GM21367 (cell line): ENCODE results near the gene CFAP74.

Experiments used
- ATAC-seq: cut with Tn5 transposase; IDR thresholded peaks from one replicate; pipeline ENCODE4 v1.9.1; 2021; ENCODE audit not compliant: unreplicated experiment

Gene CFAP74

DNA sequence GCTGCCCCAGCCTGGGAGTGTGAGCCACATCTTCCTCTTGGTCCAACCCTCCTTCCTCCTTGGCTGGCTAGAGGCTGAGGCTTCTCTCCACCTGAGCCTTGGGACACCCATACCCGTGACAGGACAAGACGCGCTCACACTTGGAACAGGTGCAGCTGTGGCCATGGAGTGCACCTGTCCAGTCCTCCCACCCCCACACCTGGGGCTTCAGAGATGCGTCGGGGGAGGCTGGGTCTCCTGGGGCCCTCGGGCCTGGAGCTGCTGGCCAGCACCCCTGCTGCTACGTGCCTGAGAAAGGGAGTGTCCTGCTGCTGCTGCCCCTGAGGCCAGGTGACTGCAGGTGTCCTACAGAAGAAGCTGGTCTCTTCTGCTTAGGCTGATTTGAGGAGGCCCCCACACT is 47.5 kb downstream of the CFAP74 start:
- no peak for ATAC-seq

DNA sequence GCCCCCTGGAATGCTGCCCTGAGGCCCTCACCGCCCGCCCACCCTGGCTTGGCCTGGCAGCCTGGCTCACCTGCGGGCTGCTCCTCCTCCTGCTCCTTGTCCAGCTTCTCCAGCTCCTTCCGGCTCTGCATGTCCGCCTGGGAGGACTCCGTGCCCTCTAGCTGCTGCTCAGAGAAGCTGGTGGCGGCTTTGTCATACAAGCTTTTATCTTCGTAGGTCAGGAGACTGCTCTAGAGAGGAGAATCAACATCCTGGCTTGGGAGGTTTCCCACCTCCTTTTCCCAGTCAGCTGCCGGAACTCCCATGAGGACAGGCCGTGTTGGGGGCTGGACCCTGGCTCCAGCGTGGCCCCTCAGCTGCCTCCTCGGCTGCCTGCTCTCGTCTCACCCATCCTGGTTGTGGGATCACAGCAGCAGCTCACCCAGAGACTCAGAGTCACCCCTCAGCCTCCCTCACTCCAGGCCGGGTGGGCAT is 47.9 kb downstream of the CFAP74 start:
- no peak for ATAC-seq

DNA sequence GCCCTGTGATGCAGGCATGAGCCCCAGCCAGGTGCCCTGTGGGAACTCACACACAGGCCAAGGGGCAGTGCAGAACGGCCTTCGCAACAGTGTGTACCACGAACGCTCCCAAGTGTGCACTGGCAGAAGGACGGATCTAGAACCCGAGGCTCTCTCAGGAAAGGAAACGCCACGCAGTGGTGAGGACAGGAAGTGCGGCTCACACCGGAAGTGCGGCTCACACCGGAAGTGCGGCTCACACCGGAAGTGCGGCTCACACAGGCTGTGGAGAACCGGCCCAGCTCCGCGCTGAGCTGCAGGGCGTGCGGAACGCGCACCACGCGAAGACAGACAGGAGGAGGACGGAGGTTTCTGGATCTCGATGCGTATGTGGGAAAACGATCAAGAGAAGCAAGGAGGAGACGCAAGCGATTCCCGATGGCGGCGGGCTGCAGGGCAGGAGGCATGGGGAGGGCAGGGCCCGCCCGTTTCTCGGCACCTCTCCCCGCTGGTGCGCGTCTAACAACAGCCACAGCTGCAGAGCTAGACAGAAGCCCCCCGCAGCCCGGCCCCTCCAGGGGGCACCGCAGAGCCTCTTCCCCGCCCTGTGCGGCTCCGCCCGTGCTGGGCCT is 48.6 kb downstream of the CFAP74 start:
- ATAC-seq: no peak

DNA sequence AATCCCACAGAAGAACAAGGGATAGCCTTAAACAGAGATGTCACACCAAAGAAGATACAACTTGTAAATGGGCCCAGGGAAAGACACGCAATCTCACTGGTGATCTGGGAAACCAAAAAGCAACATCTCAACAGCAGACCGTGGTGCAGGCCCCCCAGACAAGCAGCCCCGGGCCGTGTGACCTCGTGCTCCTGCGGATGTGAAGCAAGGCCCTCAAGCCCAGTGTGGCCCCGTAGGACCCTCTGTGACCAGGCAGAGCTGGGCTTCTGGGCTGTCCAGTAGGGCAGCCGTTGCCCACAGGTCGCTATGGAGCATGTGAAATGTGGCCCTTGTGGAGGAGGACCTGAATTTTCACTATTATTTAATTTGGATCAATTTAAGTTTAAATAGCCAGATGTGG is 49.6 kb downstream of the CFAP74 start:
- ATAC-seq: no peak

DNA sequence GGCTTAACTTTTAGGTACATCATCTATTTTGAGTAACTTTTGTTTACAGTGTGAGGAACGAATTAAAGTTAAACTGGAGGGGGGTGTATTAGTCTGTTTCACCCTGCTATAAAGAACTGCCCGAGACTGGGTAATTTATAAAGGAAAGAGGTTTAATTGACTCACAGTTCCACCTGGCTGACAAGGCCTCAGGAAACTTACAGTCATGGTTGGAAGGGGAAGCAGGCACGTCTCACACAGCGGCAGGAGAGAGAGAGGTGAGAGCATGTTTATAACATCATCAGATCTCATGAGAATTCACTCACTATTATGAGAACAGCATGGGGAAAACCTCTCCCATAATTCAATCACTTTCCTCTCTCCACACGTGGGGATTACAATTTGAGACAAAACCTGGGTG is 52.6 kb downstream of the CFAP74 start:
- ATAC-seq: no peak

DNA sequence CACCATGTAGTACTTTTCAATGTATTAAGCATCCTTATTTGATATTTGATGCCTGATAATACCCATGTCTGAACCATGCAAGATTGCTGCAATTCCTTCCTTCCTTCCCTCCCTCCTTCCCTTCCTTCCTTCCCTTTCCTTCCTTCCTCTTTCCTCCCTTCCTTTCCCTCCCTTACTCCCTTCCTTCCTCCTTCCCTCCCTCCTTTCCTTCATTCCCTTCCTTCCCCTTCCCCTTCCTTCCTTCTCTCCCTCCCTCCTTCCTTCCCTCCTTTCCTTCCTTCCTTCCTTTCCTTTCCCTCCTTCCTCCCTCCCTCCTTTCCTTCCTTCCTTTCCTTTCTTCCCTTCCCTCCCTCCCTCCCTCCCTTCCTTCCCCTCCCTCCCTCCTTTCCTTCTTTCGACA is 54.8 kb downstream of the CFAP74 start:
- ATAC-seq: no peak

DNA sequence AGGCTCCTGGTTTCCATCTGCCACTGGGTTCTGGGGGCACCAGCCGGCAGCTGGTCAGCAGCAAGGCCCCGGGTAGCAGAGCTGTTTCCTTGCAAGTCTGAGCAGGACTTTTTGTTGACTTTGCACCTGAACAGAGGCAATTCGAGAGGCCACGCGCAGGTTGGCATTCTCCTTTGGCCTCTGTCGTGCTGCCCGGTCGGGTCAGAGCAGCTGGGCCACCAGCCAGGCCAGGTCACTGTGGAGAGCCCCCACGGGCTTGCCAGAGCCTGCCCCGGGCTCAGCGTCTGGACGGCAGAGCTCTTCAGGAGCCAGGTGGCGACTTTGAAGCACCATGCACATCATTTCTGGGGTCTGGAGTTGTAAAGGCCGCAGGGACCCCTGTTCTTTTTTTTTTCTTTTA is 56.1 kb downstream of the CFAP74 start:
- no peak for ATAC-seq

DNA sequence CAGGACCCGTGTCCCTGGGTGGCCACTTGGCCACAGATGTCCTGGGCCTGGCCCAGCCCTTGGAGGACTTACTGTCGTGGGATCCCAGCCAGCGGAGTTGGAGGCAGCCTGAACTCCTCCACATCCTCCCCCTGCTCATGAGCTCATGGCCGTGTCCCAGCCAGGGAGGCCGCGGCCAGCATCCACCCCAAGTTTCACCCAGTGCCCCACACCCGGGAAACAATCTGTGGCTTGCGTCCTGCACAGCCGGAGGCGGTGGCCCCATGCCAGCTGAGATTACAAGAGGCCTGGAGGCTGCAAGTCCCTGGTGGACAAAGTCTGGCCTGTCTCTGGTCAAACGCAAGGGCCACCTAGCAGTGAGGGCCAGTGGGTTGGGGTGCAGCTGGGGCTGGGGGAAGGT is 57.0 kb downstream of the CFAP74 start:
- no peak for ATAC-seq

DNA sequence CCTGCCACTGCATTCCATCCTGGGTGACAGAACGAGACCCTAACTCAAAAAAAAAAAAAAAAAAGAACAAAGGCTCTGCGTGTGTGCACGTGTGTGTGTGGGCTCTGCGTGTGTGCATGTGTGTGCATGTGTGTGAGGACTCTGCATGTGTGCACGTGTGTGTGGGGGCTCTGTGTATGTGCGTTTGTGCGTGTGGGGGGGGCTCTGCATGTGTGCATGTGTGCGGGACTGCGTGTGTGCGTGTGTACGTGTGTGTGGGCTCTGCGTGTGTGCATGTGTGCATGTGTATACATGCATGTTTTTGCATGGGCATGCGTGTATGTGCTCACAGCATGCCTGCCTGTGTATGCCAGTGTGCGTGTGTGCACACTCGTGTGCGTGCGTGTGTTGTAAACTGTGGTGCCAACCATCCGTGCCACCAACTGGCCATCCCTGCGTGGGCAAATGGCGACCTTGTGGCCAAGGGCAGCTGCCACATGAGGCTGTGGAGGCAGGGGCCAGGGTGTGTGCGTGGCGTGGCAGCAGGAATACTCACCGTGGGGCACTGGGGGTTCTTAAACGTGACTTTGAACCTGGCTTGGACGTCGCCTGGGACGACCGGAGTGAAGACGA is 57.7 kb downstream of the CFAP74 start:
- no peak for ATAC-seq

DNA sequence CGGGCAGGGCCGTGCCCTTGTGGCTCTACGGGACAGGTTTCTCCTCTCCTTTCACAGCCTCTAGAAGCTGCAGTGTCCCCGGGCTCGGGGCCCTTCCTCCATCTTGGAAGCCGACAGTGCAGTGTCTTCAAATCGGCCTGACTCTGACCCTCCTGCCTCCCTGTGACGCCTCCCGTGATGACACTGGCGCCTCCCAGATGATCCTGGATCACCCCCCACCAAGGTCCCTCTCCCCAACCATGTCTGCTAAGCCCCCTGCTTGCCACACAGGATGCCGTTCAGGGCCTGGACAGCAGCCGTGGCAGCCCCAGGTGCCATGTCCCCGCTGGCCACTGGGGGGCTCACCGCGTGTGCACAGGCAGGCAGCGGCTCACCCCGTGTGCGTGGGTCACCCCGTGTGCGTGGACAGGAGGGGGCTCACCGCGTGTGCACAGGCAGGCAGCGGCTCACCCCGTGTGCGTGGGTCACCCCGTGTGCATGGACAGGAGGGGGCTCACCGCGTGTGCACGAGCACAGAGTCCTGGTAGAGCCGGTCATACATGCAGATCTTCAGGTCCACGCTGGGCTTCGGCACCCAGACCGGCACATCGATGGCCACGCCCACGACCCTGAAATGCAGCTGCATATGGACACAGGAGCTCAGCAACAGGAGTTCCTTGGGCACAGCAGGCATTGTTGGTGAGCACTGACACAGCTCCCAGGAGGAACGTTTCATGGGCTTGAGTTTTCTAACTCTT is 59.6 kb downstream of the CFAP74 start:
- no peak for ATAC-seq

DNA sequence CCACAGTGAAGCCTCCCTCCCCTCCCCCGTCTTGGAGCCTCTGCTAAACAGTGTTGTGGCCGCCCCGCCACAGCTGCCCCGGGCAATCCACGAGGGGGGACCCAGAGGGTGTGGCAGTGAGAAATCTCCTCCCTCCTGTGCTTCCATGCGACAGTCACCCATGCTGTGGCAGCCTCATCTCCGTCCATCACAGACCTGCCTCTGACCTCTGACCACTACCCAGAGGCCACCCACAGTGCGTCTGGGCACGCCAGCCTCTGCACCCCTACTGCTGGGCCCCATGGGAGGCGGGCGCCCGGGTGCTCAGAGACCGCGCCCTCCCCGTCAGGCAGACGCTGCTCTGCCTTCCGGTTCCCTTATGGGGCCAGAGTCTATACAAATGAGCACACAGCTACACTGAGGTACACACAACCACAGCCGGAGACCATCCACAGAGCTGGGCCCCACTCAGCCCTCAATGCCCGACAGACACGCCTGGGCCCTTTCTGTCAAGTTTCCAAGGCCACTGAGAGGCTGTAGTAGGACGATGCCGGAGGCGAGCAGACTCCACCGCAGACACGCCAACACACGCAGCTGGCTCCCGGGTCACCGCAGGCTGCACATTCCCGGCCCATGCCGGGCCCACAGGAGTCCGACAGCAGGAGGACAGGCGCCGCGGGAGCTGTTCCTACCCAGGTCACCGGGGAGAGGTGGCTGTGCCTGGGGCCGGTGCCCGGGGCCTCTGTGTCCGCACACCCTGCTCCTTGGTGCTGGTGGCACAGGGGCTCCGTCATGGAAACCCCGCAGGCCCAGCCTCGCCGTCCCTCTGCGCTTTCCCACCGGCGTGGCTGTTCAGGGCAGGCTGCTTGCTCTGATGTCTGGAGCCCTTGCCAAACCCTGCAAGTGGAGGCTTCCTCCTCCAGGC is 60.6 kb downstream of the CFAP74 start:
- no peak for ATAC-seq

DNA sequence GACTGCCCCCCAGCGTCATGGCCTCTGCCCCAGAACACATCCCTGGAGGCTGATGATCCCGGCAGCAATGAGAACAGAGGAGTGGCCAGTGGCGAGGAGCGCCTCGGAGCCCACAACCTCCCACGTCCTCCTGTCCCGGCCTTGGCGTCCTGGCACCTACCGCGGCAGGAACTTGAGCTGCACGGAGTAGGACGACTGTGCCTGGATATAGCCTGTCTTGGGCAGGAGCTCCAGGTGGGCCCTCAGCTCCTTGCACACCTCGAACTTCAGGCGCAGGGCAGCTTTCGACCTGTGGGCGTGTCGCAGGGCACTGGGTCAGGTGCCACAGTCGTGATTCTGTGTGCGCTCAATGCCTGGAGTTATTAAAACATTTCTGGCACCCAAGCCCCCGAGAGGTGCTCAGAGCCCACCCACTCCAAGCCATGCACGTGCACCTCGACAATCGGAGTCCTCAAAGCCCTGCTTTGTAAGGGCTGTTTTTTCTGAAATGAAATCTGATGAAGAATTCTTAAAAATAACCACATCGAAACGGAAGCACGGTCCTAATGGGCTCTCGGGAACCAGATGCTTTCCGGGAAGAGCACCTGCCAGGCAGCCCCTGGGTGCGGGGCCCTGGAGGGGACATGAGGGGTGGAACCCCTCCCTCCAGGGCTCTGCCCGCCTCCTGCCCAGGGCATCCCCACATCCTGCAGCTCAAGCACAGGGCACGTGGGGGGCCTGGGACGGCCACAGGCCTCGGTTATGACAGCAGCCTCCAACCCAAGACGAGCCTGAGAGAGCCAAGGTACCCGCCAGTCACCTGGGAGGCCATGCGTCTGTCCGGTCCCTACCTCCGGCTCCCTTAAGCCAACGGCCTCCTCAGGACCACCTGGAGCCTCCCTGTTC is 61.5 kb downstream of the CFAP74 start:
- ATAC-seq: no peak

DNA sequence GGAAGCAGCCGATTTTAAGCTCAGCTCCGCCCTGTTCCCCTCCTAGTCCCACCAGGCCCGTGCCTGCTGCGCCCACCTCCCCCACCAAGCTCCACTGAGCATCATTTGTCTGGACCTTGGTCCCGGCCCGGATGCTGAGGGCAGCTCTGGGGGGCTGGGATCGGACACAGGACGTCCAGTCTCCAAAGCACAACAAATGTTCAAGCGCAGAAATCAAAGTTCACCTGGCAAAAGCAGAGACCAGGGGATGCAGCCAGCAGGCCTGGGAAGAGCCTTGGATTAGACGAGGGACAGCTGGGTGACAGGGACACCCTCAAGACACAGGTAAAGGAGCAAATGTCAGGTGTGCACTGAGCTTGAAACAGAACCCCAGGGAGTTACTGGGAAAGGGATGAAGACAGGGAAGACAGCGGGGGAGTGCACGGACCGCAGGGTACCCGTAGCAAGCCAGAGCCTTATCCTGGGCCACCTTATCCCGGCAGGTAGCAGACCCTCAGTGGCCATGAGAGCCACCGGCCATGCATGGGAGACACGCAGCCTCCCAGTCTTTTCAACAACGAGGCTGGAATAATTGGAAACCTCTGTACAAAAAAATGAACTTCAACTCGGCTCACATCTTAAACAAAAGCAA is 62.3 kb downstream of the CFAP74 start:
- no peak for ATAC-seq

DNA sequence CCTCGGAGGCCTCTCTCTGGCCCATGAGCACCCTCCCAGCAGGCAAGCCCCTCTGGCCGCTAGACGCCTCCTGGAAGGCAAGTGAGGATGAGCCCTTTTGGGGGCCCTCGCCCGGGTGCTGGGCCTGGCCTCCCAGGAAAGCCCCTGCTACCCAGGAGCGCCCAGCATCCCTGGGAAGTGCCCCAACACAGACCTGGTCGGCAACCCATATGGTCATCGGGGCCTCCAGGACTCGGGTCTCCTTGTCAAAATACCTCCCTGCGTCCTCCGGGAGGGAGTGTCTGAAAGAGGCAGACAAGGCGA is 63.5 kb downstream of the CFAP74 start:
- no peak for ATAC-seq

DNA sequence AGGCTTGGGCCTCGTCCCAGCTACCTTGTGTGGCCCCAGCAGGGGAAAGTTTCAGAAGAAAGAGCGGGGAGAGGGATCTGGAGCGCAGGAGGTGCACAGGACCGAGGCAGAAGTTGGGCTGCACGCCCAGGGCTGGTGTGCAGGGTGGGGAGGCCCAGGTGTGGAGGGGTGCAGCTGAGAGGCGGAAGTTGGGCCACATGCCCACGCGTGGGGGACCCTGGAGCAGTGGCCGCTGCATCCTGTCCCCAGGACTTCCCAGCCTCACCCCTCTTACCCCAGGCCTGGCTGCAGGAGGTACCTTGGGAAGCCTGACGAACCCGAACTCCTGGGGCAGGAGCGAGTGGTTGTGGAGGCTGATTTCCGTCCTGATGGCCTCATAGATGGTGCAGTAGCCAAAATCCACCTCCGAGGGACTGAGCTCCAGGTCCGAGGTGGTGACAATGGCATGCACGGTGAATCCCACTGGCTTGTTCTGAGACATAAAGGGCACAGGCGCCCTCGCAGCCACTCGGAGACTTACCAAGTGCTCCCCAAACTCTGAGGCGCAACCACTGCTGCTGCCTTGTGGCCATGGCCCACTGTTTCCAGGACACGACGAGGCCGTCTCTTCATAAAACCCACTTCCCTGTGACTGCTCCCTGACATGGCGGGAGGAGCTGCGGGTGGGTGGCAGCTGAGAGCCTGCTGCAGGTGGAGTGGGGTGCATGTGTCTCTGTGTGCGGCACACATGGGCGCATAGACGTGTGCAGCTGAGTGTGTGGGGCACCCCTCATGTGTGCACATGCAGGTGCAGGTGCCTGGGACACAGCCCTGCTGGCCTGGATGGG is 64.1 kb downstream of the CFAP74 start:
- ATAC-seq: no peak

DNA sequence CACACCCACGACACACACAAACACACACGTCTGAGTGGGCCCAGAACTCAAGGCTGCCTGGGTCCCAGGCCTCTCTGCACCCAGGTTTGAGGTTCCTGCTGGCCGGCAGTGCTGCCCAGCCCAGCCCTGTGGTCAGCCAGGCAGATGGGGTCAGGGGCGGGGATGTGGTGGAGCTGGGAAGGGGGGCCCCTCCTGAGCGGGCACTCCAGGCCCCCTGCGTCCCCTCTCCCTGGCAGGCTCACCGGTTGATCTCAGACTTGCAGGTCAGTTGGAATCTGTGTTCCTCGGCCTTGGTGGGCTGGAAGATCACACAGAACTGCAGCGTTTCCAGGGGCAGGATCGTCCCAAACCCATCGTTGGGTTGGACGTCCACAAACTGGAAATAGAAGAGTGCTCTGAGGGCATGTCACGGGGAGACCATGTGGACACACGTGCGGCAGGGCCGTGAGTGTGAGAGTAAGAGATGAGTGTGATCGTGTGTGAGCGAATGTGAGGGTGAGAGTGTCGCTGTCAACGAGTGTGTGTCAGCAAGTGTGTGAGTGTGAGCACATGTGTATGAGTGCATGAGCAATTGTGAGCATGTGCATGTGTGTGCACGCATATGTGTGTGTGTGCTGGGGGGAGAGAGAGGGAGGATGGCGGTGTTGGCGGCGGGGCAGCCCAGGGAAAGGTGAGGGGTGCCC is 64.8 kb downstream of the CFAP74 start:
- no peak for ATAC-seq

DNA sequence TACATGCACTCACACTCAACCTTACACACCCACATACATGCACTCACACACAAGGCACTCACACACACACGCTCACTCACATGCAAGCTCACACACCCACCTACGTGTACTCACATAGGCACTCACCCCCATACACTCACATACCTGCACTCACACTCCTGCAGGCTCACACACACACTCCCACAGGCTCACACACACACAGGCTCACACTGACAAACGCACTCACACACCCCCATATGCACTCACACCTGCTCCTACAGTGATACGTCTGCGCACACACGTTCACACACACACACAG is 65.4 kb downstream of the CFAP74 start:
- no peak for ATAC-seq

DNA sequence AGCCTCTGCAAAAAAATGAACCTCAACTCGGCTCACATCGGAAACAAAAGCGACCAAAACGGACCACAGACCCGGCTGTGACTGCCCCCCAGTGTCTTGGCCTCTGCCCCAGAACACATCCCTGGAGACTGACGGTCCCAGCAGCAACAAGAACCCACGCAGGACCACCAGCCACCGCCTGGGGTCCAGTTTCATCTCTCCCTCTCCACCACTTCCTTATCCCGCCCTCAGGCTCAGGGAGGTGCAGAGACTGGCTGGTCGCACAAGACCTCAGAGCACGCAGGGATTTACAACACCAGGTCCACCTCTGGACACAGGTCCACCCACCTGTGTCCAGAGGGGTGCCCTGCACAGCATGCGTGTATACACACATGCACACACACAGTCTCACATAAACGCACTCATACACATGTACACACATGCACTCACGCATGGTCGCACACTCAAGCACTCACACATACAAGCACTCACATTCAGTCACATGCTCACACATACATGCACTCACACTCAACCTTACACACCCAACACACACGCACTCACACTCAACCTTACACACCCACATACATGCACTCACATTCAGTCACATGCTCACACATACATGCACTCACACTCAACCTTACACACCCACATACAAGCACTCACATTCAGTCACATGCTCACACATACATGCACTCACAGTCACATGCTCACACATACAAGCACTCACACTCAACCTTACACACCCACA is 65.9 kb downstream of the CFAP74 start:
- no peak for ATAC-seq
